HepG2 (cell line): ENCODE results near the gene DNAAF3. TPM values are rescaled to one million over a fixed set of nuclear protein-coding genes. Genes with fewer than 3 reads are reported as not detected.

Experiments used
- CERS6 ChIP-seq: sonication (generic); formaldehyde crosslinking; IDR thresholded peaks from 2 replicates; pipeline ENCODE4 v1.5.0; 2020; ENCODE audit warnings: missing genetic modification reagents
- FOSL2 ChIP-seq: sonication (generic); formaldehyde crosslinking; IDR thresholded peaks from 2 replicates; pipeline ENCODE4 v1.4.0; 2020; ENCODE audit warnings: missing genetic modification reagents
- FOXM1 ChIP-seq: sonication (generic); formaldehyde crosslinking; IDR thresholded peaks from 2 replicates; pipeline ENCODE4 v1.5.0; 2020; ENCODE audit warnings: missing genetic modification reagents
- HIVEP1 ChIP-seq: sonication (generic); formaldehyde crosslinking; IDR thresholded peaks from 2 replicates; pipeline ENCODE4 v1.4.0; 2020; ENCODE audit warnings: mild to moderate bottlenecking, missing genetic modification reagents
- MXD1 ChIP-seq: sonication (generic); formaldehyde crosslinking; IDR thresholded peaks from 2 replicates; pipeline ENCODE4 v1.4.0; 2020; ENCODE audit warnings: mild to moderate bottlenecking, missing genetic modification reagents
- NFE2L2 ChIP-seq: fragments of 150-350 bp; IDR thresholded peaks from 2 replicates; pipeline ENCODE4 v1.6.1; 2014; ENCODE audit warnings: low read length
- PBX3 ChIP-seq: sonication (generic); formaldehyde crosslinking; IDR thresholded peaks from 2 replicates; pipeline ENCODE4 v1.8.1; 2023; ENCODE audit warnings: missing genetic modification reagents, inconsistent platforms, borderline replicate concordance
- PCBP1 ChIP-seq: fragments of 200-400 bp; formaldehyde crosslinking; IDR thresholded peaks from 2 replicates; pipeline ENCODE4 v1.6.1; 2017; ENCODE audit warnings: mild to moderate bottlenecking, low read depth, low read length, borderline replicate concordance
- POLR2AphosphoS2 ChIP-seq: IDR thresholded peaks from 2 replicates; pipeline ENCODE4 v1.6.1; 2011; ENCODE audit warnings: low read depth, low read length, improper control_type of control experiment
- RARG ChIP-seq: sonication (generic); formaldehyde crosslinking; IDR thresholded peaks from 2 replicates; pipeline ENCODE4 v1.4.0; 2020; ENCODE audit warnings: low read depth, mild to moderate bottlenecking, missing genetic modification reagents
- RBM39 ChIP-seq: fragments of 200-400 bp; formaldehyde crosslinking; IDR thresholded peaks from one replicate; pipeline ENCODE4 v1.6.1; 2018; ENCODE audit warnings: antibody characterized with exemption, mild to moderate bottlenecking, low read depth, low read length; ENCODE audit not compliant: poor library complexity, severe bottlenecking
- RELA ChIP-seq: sonication (generic); formaldehyde crosslinking; IDR thresholded peaks from 2 replicates; pipeline ENCODE4 v1.4.0; 2020; ENCODE audit warnings: missing genetic modification reagents
- SAFB2 ChIP-seq: sonication (generic); formaldehyde crosslinking; IDR thresholded peaks from 2 replicates; pipeline ENCODE4 v1.5.1; 2020; ENCODE audit warnings: missing genetic modification reagents, low read depth, mild to moderate bottlenecking, borderline replicate concordance
- SRY ChIP-seq: sonication (generic); formaldehyde crosslinking; IDR thresholded peaks from 2 replicates; pipeline ENCODE4 v1.8.0; 2022; ENCODE audit warnings: mild to moderate bottlenecking, missing genetic modification reagents
- YEATS2 ChIP-seq: sonication (generic); formaldehyde crosslinking; IDR thresholded peaks from 2 replicates; pipeline ENCODE4 v1.4.0; 2020; ENCODE audit warnings: missing genetic modification reagents, borderline replicate concordance
- ZFP91 ChIP-seq: sonication (generic); formaldehyde crosslinking; IDR thresholded peaks from 2 replicates; pipeline ENCODE4 v1.9.0; 2022; ENCODE audit warnings: missing genetic modification reagents, mild to moderate bottlenecking, borderline replicate concordance
- ZKSCAN8 ChIP-seq: IDR thresholded peaks from 2 replicates; pipeline ENCODE4 v1.6.1; 2016; ENCODE audit warnings: borderline replicate concordance, missing genetic modification reagents, missing compliant biosample characterization
- ZNF274 ChIP-seq: sonication (generic); formaldehyde crosslinking; IDR thresholded peaks from 2 replicates; pipeline ENCODE4 v1.5.1; 2020; ENCODE audit warnings: mild to moderate bottlenecking, missing genetic modification reagents
- ZNF34 ChIP-seq: sonication (generic); formaldehyde crosslinking; IDR thresholded peaks from 2 replicates; pipeline ENCODE4 v1.4.0; 2020; ENCODE audit warnings: mild to moderate bottlenecking, missing genetic modification reagents, borderline replicate concordance
- ZNF644 ChIP-seq: IDR thresholded peaks from 2 replicates; pipeline ENCODE4 v1.6.1; 2016; ENCODE audit warnings: low read depth
- ZNF766 ChIP-seq: sonication (generic); formaldehyde crosslinking; IDR thresholded peaks from 2 replicates; pipeline ENCODE4 v1.5.0; 2020; ENCODE audit warnings: missing genetic modification reagents, borderline replicate concordance
- polyA plus RNA-seq, 8 experiments: library from polyadenylated mRNA; depleted of rRNA in 3 of 8; stranded (reverse) in 7 of 8; unstranded in 1 of 8; fragments of >200 nt; fragmentation: Illumina TruSeq in 4 of 8; extraction: Trizol in 4 of 8; gene quantifications; 2 replicates each; pipeline versions ENCODE4 v1.2.1 to v1.2.3, GENCODE V29; 2011 to 2016; ENCODE audit warnings: low read depth in 4 of 8, missing spikeins in 1 of 8, mixed read lengths in 1 of 8; ENCODE audit not compliant: insufficient read depth in 1 of 8
- total RNA-seq, 5 experiments: library from RNA; depleted of rRNA; stranded (reverse); fragments of >200 nt; fragmentation: Illumina TruSeq; extraction: Trizol; gene quantifications; 2 replicates each; pipeline ENCODE4 v1.2.3, GENCODE V29; 2016; ENCODE audit warnings: low read depth in 1 of 5
- TF ChIP-seq, protein P1 (sequence below): IDR thresholded peaks from 2 replicates; pipeline ENCODE4 v1.6.1; 2016; ENCODE audit warnings: low read depth, control low read depth
- TF ChIP-seq, protein P2 (sequence below): sonication (generic); formaldehyde crosslinking; IDR thresholded peaks from 2 replicates; pipeline ENCODE4 v1.4.0; 2020; ENCODE audit warnings: missing genetic modification reagents, mild to moderate bottlenecking, borderline replicate concordance

DNAAF3 gene
- total and polyA plus RNA-seq, 2 of the 13 experiments (the other 11 are each of a cell fraction or from before 2014, with no cell fraction given), result 0.30 to 0.40 TPM

- no peak for TF ChIP-seq PCBP1
- no peak for TF ChIP-seq FOSL2 (CRISPR knock-in tag)
- no peak for TF ChIP-seq RARG
- TF ChIP-seq ZFP91 (CRISPR knock-in tag), result 0 out of 2 replicates have a peak, but pooled peaks have one; percentile 35
- no peak for TF ChIP-seq SAFB2
- TF ChIP-seq POLR2AphosphoS2, result no peak
- TF ChIP-seq ZNF34 (CRISPR knock-in tag), result no peak
- no peak for TF ChIP-seq ZKSCAN8 (CRISPR knock-in tag)
- no peak for TF ChIP-seq RELA
- no peak for TF ChIP-seq CERS6 (CRISPR knock-in tag)
- no peak for TF ChIP-seq PBX3 (CRISPR knock-in tag)
- TF ChIP-seq RBM39, result peak; percentile 43
- TF ChIP-seq ZNF644 (CRISPR knock-in tag), result no peak
- TF ChIP-seq HIVEP1 (CRISPR knock-in tag), result no peak
- no peak for TF ChIP-seq ZNF766 (CRISPR knock-in tag)
- 0 out of 2 replicates have a peak, but pooled peaks have one; percentile 16 for TF ChIP-seq MXD1 (CRISPR knock-in tag)
- TF ChIP-seq NFE2L2, result no peak
- no peak for TF ChIP-seq YEATS2 (CRISPR knock-in tag)
- TF ChIP-seq SRY (CRISPR knock-in tag), result 0 out of 2 replicates have a peak, but pooled peaks have one; percentile 47
- no peak for TF ChIP-seq ZNF274 (CRISPR knock-in tag)
- TF ChIP-seq, protein P1, sequence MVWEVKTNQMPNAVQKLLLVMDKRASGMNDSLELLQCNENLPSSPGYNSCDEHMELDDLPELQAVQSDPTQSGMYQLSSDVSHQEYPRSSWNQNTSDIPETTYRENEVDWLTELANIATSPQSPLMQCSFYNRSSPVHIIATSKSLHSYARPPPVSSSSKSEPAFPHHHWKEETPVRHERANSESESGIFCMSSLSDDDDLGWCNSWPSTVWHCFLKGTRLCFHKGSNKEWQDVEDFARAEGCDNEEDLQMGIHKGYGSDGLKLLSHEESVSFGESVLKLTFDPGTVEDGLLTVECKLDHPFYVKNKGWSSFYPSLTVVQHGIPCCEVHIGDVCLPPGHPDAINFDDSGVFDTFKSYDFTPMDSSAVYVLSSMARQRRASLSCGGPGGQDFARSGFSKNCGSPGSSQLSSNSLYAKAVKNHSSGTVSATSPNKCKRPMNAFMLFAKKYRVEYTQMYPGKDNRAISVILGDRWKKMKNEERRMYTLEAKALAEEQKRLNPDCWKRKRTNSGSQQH, result peak; percentile 56; the same call in 1 of the 2 replicates
- TF ChIP-seq FOXM1 (CRISPR knock-in tag), result no peak
- TF ChIP-seq, protein P2, sequence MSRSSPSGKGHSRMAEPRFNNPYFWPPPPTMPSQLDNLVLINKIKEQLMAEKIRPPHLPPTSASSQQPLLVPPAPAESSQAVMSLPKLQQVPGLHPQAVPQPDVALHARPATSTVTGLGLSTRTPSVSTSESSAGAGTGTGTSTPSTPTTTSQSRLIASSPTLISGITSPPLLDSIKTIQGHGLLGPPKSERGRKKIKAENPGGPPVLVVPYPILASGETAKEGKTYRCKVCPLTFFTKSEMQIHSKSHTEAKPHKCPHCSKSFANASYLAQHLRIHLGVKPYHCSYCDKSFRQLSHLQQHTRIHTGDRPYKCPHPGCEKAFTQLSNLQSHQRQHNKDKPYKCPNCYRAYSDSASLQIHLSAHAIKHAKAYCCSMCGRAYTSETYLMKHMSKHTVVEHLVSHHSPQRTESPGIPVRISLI (CRISPR knock-in tag), result no peak
Observed at GRCh38 chr19:55178781-55179599, 12.6 kb upstream of the DNAAF3 start (continued).
